PFSK-1 (cell line): ENCODE measurements around the gene TNPO3.

Experiments
- FOXP2 ChIP-seq: optimal IDR thresholded peaks from 2 replicates; pipeline ENCODE3; 2011; ENCODE audit warnings: borderline replicate concordance, control low read depth, inconsistent platforms; ENCODE audit not compliant: insufficient read depth; ENCODE audit errors: extremely low read length, extremely low read depth
- POLR2AphosphoS5 ChIP-seq: IDR thresholded peaks from 2 replicates; pipeline ENCODE4 v1.6.1; 2012; ENCODE audit warnings: low read depth, mild to moderate bottlenecking, control low read depth, low read length, moderate library complexity
- SIN3A ChIP-seq: IDR thresholded peaks from 2 replicates; pipeline ENCODE4 v1.6.1; 2012; ENCODE audit warnings: mild to moderate bottlenecking, low read length, moderate library complexity, borderline replicate concordance; ENCODE audit not compliant: insufficient read depth
- TAF1 ChIP-seq: IDR thresholded peaks from 2 replicates; pipeline ENCODE4 v1.6.1; 2012; ENCODE audit warnings: low read length, control low read depth, borderline replicate concordance; ENCODE audit not compliant: insufficient read depth
- TF ChIP-seq, protein P1 (sequence below), 2 experiments: IDR thresholded peaks; 2 replicates each; pipeline versions ENCODE4 v1.6.1 to v1.8.0; 2011 to 2012; ENCODE audit warnings: low read depth in 2 of 2, low read length in 2 of 2, control low read depth in 1 of 2, inconsistent platforms in 1 of 2, mild to moderate bottlenecking in 1 of 2, moderate library complexity in 1 of 2; ENCODE audit not compliant: insufficient read depth in 1 of 2

Gene TNPO3

DNA sequence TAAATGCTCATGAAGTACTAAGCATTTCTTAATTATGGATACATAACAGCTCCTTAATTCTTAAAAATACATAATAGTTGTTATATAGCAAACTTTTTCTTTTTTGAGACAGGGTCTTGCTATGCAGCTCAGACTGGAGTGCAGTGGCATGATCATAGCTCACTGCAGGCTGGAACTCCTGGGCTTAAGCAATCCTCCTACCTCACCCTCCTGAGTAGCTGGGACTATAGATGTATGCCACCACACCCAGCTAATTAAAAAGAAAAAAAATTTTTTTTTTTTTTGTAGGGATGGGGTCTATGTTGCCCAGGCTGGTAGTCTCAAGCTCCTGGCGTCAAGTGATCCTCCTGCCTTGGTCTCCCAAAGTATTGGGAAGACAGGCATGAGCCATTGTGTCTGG is 86.3 kb downstream of the TNPO3 start:
- TF ChIP-seq, protein P1, sequence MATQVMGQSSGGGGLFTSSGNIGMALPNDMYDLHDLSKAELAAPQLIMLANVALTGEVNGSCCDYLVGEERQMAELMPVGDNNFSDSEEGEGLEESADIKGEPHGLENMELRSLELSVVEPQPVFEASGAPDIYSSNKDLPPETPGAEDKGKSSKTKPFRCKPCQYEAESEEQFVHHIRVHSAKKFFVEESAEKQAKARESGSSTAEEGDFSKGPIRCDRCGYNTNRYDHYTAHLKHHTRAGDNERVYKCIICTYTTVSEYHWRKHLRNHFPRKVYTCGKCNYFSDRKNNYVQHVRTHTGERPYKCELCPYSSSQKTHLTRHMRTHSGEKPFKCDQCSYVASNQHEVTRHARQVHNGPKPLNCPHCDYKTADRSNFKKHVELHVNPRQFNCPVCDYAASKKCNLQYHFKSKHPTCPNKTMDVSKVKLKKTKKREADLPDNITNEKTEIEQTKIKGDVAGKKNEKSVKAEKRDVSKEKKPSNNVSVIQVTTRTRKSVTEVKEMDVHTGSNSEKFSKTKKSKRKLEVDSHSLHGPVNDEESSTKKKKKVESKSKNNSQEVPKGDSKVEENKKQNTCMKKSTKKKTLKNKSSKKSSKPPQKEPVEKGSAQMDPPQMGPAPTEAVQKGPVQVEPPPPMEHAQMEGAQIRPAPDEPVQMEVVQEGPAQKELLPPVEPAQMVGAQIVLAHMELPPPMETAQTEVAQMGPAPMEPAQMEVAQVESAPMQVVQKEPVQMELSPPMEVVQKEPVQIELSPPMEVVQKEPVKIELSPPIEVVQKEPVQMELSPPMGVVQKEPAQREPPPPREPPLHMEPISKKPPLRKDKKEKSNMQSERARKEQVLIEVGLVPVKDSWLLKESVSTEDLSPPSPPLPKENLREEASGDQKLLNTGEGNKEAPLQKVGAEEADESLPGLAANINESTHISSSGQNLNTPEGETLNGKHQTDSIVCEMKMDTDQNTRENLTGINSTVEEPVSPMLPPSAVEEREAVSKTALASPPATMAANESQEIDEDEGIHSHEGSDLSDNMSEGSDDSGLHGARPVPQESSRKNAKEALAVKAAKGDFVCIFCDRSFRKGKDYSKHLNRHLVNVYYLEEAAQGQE (IDR thresholded peaks at IDR 0.05; ENCODE audit: insufficient read depth in 1 of 2, low read depth in 2 of 2, low read length in 2 of 2) = no peak
- TF ChIP-seq SIN3A = no peak
- TF ChIP-seq TAF1 = no peak
- TF ChIP-seq POLR2AphosphoS5 = no peak
- TF ChIP-seq FOXP2 = no peak

DNA sequence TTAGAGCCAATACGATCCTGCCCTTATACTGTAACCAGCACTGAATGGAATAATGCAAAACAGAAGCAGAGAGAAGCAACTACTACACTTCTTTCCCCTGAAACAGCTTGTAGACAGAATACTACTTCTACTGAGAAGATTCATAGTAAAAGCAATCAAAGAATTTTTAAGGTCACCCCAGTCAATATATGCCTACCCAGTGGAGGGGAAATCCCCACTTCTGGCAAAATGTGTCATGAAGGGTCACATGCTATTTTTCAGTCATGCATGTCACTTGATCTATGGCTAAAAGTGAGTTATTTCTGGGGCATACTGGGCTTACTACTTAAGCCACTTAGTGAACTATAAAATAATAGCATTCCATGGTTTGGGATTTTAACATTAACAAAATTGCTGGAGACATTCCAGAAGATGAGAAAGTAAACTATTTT is 91.6 kb downstream of the TNPO3 start:
- TF ChIP-seq TAF1 (no peak), FOXP2 (no peak), POLR2AphosphoS5 (no peak), SIN3A (no peak)
- TF ChIP-seq, protein P1 (IDR thresholded peaks at IDR 0.05; ENCODE audit: insufficient read depth in 1 of 2, low read depth in 2 of 2, low read length in 2 of 2) = no peak

DNA sequence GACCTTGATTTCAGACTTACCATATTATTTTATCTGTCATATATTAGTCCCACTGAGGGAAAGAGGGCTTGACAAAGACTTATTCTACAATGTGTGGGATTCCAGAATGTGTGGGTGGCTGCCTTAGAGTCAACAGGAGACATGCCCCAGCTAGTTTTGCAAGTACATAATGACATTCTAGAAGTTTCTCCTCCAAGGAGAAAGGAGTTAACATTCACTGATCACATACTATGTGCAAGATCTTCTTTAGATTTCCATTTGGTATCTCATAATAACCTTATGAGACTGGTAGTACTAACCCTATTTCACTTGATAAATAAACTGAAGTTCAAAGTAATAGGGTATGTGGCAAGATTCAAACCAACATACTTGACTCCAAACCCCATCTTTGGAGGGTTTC is 92.0 kb downstream of the TNPO3 start:
- TF ChIP-seq FOXP2 (no peak), SIN3A (no peak), POLR2AphosphoS5 (no peak), TAF1 (no peak)
- TF ChIP-seq, protein P1 (IDR thresholded peaks at IDR 0.05; ENCODE audit: insufficient read depth in 1 of 2, low read depth in 2 of 2, low read length in 2 of 2) = no peak

DNA sequence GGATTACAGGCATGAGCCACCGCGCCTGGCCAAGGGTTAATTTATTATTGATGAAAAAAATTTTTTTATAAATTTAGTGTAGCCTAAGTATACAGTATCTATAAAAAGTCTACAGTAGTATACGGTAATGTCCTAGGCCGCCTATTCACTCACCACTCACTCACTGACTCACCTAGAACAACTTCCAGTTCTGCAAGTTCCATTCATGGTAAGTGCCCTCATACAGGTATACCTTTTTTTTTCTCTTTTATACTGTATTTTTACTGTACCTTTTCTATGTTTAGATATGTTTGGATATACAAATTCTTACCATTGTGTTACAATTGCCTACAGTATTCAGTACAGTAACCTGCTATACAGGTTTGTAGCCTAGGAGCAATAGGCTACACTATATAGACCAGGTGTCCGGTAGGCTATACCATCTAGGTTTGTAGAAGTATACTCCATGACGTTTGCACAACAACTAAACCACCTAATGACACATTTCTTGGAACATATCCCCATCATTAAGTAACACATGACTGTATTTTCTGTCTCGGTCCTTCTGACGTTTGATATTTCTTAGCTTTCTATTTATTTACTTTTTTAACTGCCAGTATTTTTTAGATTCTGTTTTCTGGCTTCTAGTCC is 93.8 kb downstream of the TNPO3 start:
- TF ChIP-seq POLR2AphosphoS5 = no peak
- no peak for TF ChIP-seq TAF1
- TF ChIP-seq FOXP2 = no peak
- TF ChIP-seq SIN3A = no peak
- TF ChIP-seq, protein P1 (IDR thresholded peaks at IDR 0.05; ENCODE audit: insufficient read depth in 1 of 2, low read depth in 2 of 2, low read length in 2 of 2) = no peak
